ENCODE results near the gene CREM. TPM values are rescaled to one million over a fixed set of nuclear protein-coding genes. Genes with fewer than 3 reads are reported as not detected.

Gene CREM
- total and polyA plus RNA-seq, 7 donors = 25.9 to 76.0 (median 37.5) TPM

GRCh38 chr10:35236739-35237138 is 110.1 kb downstream of the CREM start:
- no peak for DNase-seq
- Histone ChIP-seq H3K27me3 (no peaks in the 10 kb centered on the region), H3K36me3 (no peaks in the 10 kb centered on the region), H3K27ac (no peak overlapping the region), H3K9me3 (no peaks in the 10 kb centered on the region), H3K4me1 (no peaks in the 10 kb centered on the region), H3K4me3 (no peak overlapping the region)
- WGBS, 2 donors = 84 to 87% methylated on average over 3 of the region's 3 CpGs
- no peak for TF ChIP-seq CTCF (IDR thresholded peaks at IDR 0.05)
- TF ChIP-seq POLR2A (IDR thresholded peaks at IDR 0.05) = no peak
- TF ChIP-seq EP300 (IDR thresholded peaks at IDR 0.05) = no peak
- intact Hi-C loops (cut with DNase I) = loop anchor here (10.0 kb wide), 1 partner anchor 1538 kb away; no protein-coding TSS in a partner anchor

DNA sequence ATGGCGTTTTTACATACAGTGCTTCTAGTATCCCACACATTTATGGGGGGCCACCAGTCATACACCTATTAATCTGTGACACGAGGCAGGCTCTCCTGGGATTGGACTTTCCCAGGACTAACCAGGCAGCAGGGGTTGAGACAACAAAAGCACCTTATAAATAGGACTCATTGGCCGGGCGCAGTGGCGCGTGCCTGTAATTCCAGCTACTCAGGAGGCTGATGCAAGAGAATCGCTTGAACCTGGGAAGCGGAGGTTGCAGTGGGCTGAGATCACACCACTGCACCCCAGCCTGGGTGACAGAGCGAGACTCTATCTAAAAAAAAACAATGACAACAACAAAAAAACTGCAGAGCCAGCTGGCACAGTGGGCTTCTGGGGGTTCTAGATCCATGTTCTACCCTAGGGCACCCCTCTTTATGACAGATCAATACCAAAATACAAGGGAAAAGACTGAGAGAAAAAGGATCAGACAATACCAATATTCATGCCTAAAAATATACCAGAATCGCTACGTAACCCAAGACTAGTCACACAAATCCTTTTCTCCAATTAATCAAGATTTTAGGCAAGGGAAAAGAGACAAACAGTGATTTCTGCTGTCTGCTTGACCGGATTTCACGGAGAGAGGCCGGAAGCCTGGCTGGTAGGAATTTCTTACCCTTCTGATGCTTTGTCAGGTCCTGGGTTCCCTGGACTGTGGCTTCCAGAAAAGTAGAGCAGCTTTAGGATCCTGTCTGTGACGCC is 111.3 kb downstream of the CREM start:
- H3K27ac ChIP-seq = no peak overlapping the region
- no peak for DNase-seq
- H3K27me3 ChIP-seq = no peaks in the 10 kb centered on the region
- WGBS, 2 donors = 91 to 93% methylated on average over 15 of the region's 15 CpGs
- no peaks in the 10 kb centered on the region for H3K4me1 ChIP-seq
- H3K4me3 ChIP-seq = no peak overlapping the region
- intact Hi-C loops (cut with DNase I) = loop anchor here (10.0 kb wide), 1 partner anchor 1537 kb away; no protein-coding TSS in a partner anchor
- TF ChIP-seq POLR2A (IDR thresholded peaks at IDR 0.05) (no peak), POLR2AphosphoS5 (IDR thresholded peaks at IDR 0.05) (no peak), CTCF (IDR thresholded peaks at IDR 0.05) (no peak), EP300 (IDR thresholded peaks at IDR 0.05) (no peak)
- H3K9me3 ChIP-seq = no peaks in the 10 kb centered on the region
- no peaks in the 10 kb centered on the region for H3K36me3 ChIP-seq

DNA sequence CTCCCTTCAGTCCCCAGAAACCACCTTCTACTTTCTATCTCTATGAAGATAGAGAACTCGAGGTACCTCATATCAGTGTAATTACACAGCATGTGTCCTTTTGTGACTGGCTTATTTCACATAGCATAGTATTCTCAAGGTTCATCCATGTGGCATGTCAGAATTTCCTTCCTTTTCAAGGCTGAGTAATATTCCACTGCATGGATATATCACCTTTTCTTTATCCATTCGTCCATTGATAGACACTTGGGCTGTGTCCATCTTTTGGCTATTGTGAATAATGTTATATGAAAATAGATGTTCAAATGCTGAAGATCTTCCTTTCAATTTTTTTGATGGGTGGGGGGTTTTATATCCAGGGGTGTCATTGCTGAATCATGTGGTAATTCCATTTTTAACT is 117.9 kb downstream of the CREM start:
- Histone ChIP-seq H3K9me3 (no peaks in the 10 kb centered on the region), H3K4me3 (no peak overlapping the region), H3K27ac (no peak overlapping the region), H3K4me1 (no peaks in the 10 kb centered on the region), H3K27me3 (no peaks in the 10 kb centered on the region), H3K36me3 (no peaks in the 10 kb centered on the region)
- intact Hi-C loops (cut with DNase I) = no loop called here
- no peak for DNase-seq
- no peak for TF ChIP-seq POLR2A (IDR thresholded peaks at IDR 0.05)
- no peak for TF ChIP-seq POLR2AphosphoS5 (IDR thresholded peaks at IDR 0.05)
- TF ChIP-seq CTCF (IDR thresholded peaks at IDR 0.05) = no peak
- no peak for TF ChIP-seq EP300 (IDR thresholded peaks at IDR 0.05)
- WGBS, 2 donors = 80 to 91% methylated on average over 2 of the region's 2 CpGs

GRCh38 chr10:35246770-35247343 is 120.2 kb downstream of the CREM start:
- intact Hi-C loops (cut with DNase I) = no loop called here
- no peak for DNase-seq
- WGBS, 2 donors = 89 to 91% methylated on average over 8 of the region's 8 CpGs
- no peaks in the 10 kb centered on the region for H3K36me3 ChIP-seq
- no peaks in the 10 kb centered on the region for H3K4me1 ChIP-seq
- no peak overlapping the region for H3K27ac ChIP-seq
- TF ChIP-seq EP300 (IDR thresholded peaks at IDR 0.05) (no peak), CTCF (IDR thresholded peaks at IDR 0.05) (no peak), POLR2AphosphoS5 (IDR thresholded peaks at IDR 0.05) (no peak), POLR2A (IDR thresholded peaks at IDR 0.05) (no peak)
- H3K27me3 ChIP-seq = no peaks in the 10 kb centered on the region
- no peaks in the 10 kb centered on the region for H3K9me3 ChIP-seq
- no peak overlapping the region for H3K4me3 ChIP-seq

Data from sigmoid colon (tissue), 7 donors.